ENCODE data around the gene ZBTB42. TPM values are rescaled to one million over a fixed set of nuclear protein-coding genes. Genes with fewer than 3 reads are reported as not detected.

The ZBTB42 gene
- total RNA-seq, 1 donor from 2014 or later: 2.4 TPM

- Mint-ChIP-seq H3K4me1 (ENCODE audit: unreplicated experiment) (peaks cover 9% of the 10 kb centered on the region), H3K27me3 (ENCODE audit: unreplicated experiment) (peaks cover 24% of the 10 kb centered on the region), H3K36me3 (ENCODE audit: low read depth, unreplicated experiment) (peaks cover 13% of the 10 kb centered on the region), H3K4me3 (ENCODE audit: unreplicated experiment) (no peak overlapping the region), H3K27ac (ENCODE audit: unreplicated experiment) (no peak overlapping the region), H3K9me3 (ENCODE audit: unreplicated experiment) (no peaks in the 10 kb centered on the region)
- no peak for TF ChIP-seq CTCF (IDR thresholded peaks at IDR 0.05; ENCODE audit: unreplicated experiment)
- no peak for DNase-seq (ENCODE audit: low spot score)
These were observed 22.1 kb downstream of the ZBTB42 start for GRCh38 chr14:104822821-104823615.

GRCh38 chr14:104824353-104824997, 23.6 kb downstream of the ZBTB42 start:
- no peaks in the 10 kb centered on the region for H3K9me3 Mint-ChIP-seq (ENCODE audit: unreplicated experiment)

GRCh38 chr14:104826189-104826860, 25.4 kb downstream of the ZBTB42 start:
- no peaks in the 10 kb centered on the region for H3K9me3 Mint-ChIP-seq (ENCODE audit: unreplicated experiment)
- peak; percentile 99 for DNase-seq (ENCODE audit: low spot score)
- H3K27ac Mint-ChIP-seq (ENCODE audit: unreplicated experiment): no peak overlapping the region
- peak; percentile 97 for TF ChIP-seq CTCF (IDR thresholded peaks at IDR 0.05; ENCODE audit: unreplicated experiment)
- peaks cover 13% of the 10 kb centered on the region for H3K36me3 Mint-ChIP-seq (ENCODE audit: low read depth, unreplicated experiment)
- peak overlapping the region; percentile 90 for H3K4me3 Mint-ChIP-seq (ENCODE audit: unreplicated experiment)
- peaks cover 24% of the 10 kb centered on the region for H3K27me3 Mint-ChIP-seq (ENCODE audit: unreplicated experiment)
- H3K4me1 Mint-ChIP-seq (ENCODE audit: unreplicated experiment): peaks cover 7% of the 10 kb centered on the region

More at GRCh38 chr14:104824353-104824997, 23.6 kb downstream of the ZBTB42 start:
- peak overlapping the region; percentile 72 for H3K4me3 Mint-ChIP-seq (ENCODE audit: unreplicated experiment)
- H3K27me3 Mint-ChIP-seq (ENCODE audit: unreplicated experiment): peaks cover 21% of the 10 kb centered on the region
- H3K4me1 Mint-ChIP-seq (ENCODE audit: unreplicated experiment): peaks cover 9% of the 10 kb centered on the region
- no peak for DNase-seq (ENCODE audit: low spot score)
- H3K27ac Mint-ChIP-seq (ENCODE audit: unreplicated experiment): peak overlapping the region; percentile 21
- H3K36me3 Mint-ChIP-seq (ENCODE audit: low read depth, unreplicated experiment): peaks cover 13% of the 10 kb centered on the region
- no peak for TF ChIP-seq CTCF (IDR thresholded peaks at IDR 0.05; ENCODE audit: unreplicated experiment)

- Mint-ChIP-seq H3K36me3 (ENCODE audit: low read depth, unreplicated experiment) (peaks cover 13% of the 10 kb centered on the region), H3K4me3 (ENCODE audit: unreplicated experiment) (peak overlapping the region; percentile 84), H3K27me3 (ENCODE audit: unreplicated experiment) (peaks cover 24% of the 10 kb centered on the region), H3K9me3 (ENCODE audit: unreplicated experiment) (no peaks in the 10 kb centered on the region), H3K27ac (ENCODE audit: unreplicated experiment) (no peak overlapping the region), H3K4me1 (ENCODE audit: unreplicated experiment) (peaks cover 7% of the 10 kb centered on the region)
- no peak for TF ChIP-seq CTCF (IDR thresholded peaks at IDR 0.05; ENCODE audit: unreplicated experiment)
- no peak for DNase-seq (ENCODE audit: low spot score)
These were observed 25.9 kb downstream of the ZBTB42 start for GRCh38 chr14:104826861-104827176.
